OCI-LY3 (cell line): Measurements from ENCODE around the gene RC3H1.

Experiments used
- EZH2phosphoT487 ChIP-seq: fragments of 200-600 bp; shearing (Covaris generic); IDR thresholded peaks from 2 replicates; pipeline ENCODE4 v1.6.1; 2018; ENCODE audit warnings: antibody characterized with exemption, mixed run types, low read depth
- TF ChIP-seq, protein P1 (sequence below): fragments of 200-600, 300-600 bp; sonication (generic); IDR thresholded peaks from 2 replicates; pipeline ENCODE4 v1.5.1; 2014; ENCODE audit warnings: antibody characterized with exemption, low read length, low read depth

DNA sequence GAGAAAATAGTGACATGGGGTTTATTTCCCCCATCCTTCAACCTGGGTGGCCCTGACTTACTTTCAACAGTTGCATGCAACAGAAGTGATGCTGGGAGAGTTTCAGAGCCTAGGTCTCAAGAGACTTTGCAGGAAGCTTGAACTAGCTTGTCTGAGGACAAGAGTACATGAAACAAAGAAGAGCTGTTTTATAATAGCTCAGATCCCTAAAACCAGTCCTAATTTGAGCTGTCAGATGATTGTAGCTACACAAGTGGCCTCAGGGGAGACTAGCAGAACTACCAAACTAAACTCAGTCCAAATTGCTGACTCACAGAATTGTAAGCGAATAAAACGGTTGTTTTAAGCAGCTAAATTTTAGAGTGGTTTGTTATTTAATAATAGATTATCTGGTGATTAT, 17.1 kb downstream of the RC3H1 start:
- TF ChIP-seq, protein P1, sequence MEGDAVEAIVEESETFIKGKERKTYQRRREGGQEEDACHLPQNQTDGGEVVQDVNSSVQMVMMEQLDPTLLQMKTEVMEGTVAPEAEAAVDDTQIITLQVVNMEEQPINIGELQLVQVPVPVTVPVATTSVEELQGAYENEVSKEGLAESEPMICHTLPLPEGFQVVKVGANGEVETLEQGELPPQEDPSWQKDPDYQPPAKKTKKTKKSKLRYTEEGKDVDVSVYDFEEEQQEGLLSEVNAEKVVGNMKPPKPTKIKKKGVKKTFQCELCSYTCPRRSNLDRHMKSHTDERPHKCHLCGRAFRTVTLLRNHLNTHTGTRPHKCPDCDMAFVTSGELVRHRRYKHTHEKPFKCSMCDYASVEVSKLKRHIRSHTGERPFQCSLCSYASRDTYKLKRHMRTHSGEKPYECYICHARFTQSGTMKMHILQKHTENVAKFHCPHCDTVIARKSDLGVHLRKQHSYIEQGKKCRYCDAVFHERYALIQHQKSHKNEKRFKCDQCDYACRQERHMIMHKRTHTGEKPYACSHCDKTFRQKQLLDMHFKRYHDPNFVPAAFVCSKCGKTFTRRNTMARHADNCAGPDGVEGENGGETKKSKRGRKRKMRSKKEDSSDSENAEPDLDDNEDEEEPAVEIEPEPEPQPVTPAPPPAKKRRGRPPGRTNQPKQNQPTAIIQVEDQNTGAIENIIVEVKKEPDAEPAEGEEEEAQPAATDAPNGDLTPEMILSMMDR: no peak
- no peak for TF ChIP-seq EZH2phosphoT487
